Astrocyte (in vitro differentiated cells and primary cell): ENCODE measurements around the gene FRMD7. TPM values are rescaled to one million over a fixed set of nuclear protein-coding genes. Genes with fewer than 3 reads are reported as not detected.
"Not testable (repeated sequence)": the region's sequence is repeated elsewhere in the genome, so short reads cannot be mapped to it uniquely, and the experiment has no call there.

Source experiments
- DNase-seq: peaks from one replicate; pipeline ENCODE4 v3.0.0-alpha.2; 2010; ENCODE audit warnings: low read depth
- FAIRE-seq: peaks from 2 replicates; lab custom pipeline; 2011; peaks lifted over from hg19 to GRCh38; lab: Jason Lieb, UNC
- H2AFZ ChIP-seq: 2 replicates; pipeline ENCODE4 v1.6.0; 2012; ENCODE audit warnings: low read depth, low read length, inconsistent platforms
- H3K27ac ChIP-seq: 2 replicates; pipeline ENCODE4 v1.5.1; 2011; ENCODE audit warnings: low read depth, low read length, inconsistent platforms
- H3K27me3 ChIP-seq: 2 replicates; pipeline ENCODE4 v1.6.0; 2011; ENCODE audit warnings: low read length, inconsistent platforms; ENCODE audit not compliant: insufficient read depth
- H3K36me3 ChIP-seq: 2 replicates; pipeline ENCODE4 v1.5.1; 2011; ENCODE audit warnings: low read length, inconsistent platforms; ENCODE audit not compliant: insufficient read depth
- H3K4me1 ChIP-seq: 2 replicates; pipeline ENCODE4 v1.5.1; 2011; ENCODE audit warnings: low read length, inconsistent platforms; ENCODE audit not compliant: insufficient read depth
- H3K4me2 ChIP-seq: 2 replicates; pipeline ENCODE4 v1.6.0; 2012; ENCODE audit warnings: low read length, inconsistent platforms
- H3K4me3 ChIP-seq: 2 replicates; pipeline ENCODE4 v1.5.1; 2011; ENCODE audit warnings: low read depth, mild to moderate bottlenecking, low read length, inconsistent platforms; ENCODE audit not compliant: insufficient read depth
- H3K79me2 ChIP-seq: 2 replicates; pipeline ENCODE4 v1.6.0; 2012; ENCODE audit warnings: mild to moderate bottlenecking, low read length, inconsistent platforms; ENCODE audit not compliant: insufficient read depth
- H3K9ac ChIP-seq: 2 replicates; pipeline ENCODE4 v1.6.0; 2012; ENCODE audit warnings: mild to moderate bottlenecking, low read length, inconsistent platforms
- H3K9me3 ChIP-seq: 2 replicates; pipeline ENCODE4 v1.5.1; 2012; ENCODE audit warnings: low read depth, mild to moderate bottlenecking, low read length, inconsistent platforms; ENCODE audit not compliant: insufficient read depth
- H4K20me1 ChIP-seq: 2 replicates; pipeline ENCODE4 v1.6.0; 2012; ENCODE audit warnings: low read length, inconsistent platforms; ENCODE audit not compliant: insufficient read depth
- H3K27ac Mint-ChIP-seq: one replicate; pipeline ENCODE4 v1.8.0; 2021; ENCODE audit warnings: mild to moderate bottlenecking, mixed read lengths; ENCODE audit not compliant: unreplicated experiment
- H3K27me3 Mint-ChIP-seq: one replicate; pipeline ENCODE4 v1.8.0; 2021; ENCODE audit warnings: low read depth, mixed read lengths; ENCODE audit not compliant: unreplicated experiment
- H3K36me3 Mint-ChIP-seq: one replicate; pipeline ENCODE4 v1.8.0; 2021; ENCODE audit warnings: low read depth, mixed read lengths; ENCODE audit not compliant: unreplicated experiment
- H3K4me1 Mint-ChIP-seq: one replicate; pipeline ENCODE4 v1.8.0; 2021; ENCODE audit warnings: low read depth, mixed read lengths; ENCODE audit not compliant: unreplicated experiment
- H3K4me3 Mint-ChIP-seq: one replicate; pipeline ENCODE4 v1.8.0; 2021; ENCODE audit warnings: mild to moderate bottlenecking, moderate library complexity, mixed read lengths; ENCODE audit not compliant: unreplicated experiment
- H3K9me3 Mint-ChIP-seq: one replicate; pipeline ENCODE4 v1.8.0; 2021; ENCODE audit warnings: mild to moderate bottlenecking, mixed read lengths; ENCODE audit not compliant: unreplicated experiment
- CTCF ChIP-seq: IDR thresholded peaks from 2 replicates; pipeline ENCODE4 v1.5.1; 2011; ENCODE audit warnings: low read depth, mild to moderate bottlenecking, inconsistent platforms, low read length, moderate library complexity; ENCODE audit not compliant: insufficient read depth
- EZH2 ChIP-seq: IDR thresholded peaks from 2 replicates; pipeline ENCODE4 v1.6.1; 2012; ENCODE audit warnings: mild to moderate bottlenecking, low read length, inconsistent platforms; ENCODE audit not compliant: insufficient read depth
- total RNA-seq: library from RNA; stranded (reverse); gene quantifications from 2 replicates; pipeline ENCODE4 v1.2.1, GENCODE V29; 2021

The FRMD7 gene
- total RNA-seq, 1 donor from 2014 or later, result 0.09 TPM

DNA sequence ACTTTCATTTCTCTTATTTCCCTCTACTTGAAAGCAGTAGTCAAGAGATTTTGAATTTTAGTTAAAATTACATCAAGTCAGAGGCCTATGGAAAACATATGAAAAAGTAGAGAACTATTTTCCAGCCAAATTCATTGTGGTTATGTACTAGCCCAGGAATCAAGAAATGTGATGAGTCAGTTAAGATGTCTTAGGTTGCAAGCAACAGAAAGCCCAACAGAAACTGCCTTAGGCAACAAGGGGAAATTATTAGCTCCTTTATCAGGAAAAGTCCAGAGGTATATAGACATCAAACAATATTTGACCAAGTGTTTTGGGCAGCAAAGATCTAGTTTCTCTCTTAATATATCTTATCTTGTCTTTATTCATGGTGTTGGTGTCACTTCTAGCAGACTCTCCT is 37.8 kb upstream of the FRMD7 start:
- Mint-ChIP-seq H3K9me3 (no peaks in the 10 kb centered on the region), H3K27me3 (no peaks in the 10 kb centered on the region), H3K4me3 (no peak overlapping the region), H3K27ac (no peak overlapping the region), H3K36me3 (no peaks in the 10 kb centered on the region), H3K4me1 (no peaks in the 10 kb centered on the region)
- no peak overlapping the region for H3K9ac ChIP-seq
- no peaks in the 10 kb centered on the region for H3K9me3 ChIP-seq
- H3K27me3 ChIP-seq, result no peaks in the 10 kb centered on the region
- H3K79me2 ChIP-seq, result no peaks in the 10 kb centered on the region
- peak; percentile 60 for FAIRE-seq
- no peak for DNase-seq
- no peaks in the 10 kb centered on the region for H3K4me1 ChIP-seq
- H3K27ac ChIP-seq, result no peak overlapping the region
- no peak overlapping the region for H3K4me2 ChIP-seq
- no peak overlapping the region for H3K4me3 ChIP-seq
- TF ChIP-seq EZH2, result no peak
- TF ChIP-seq CTCF, result no peak
- no peaks in the 10 kb centered on the region for H4K20me1 ChIP-seq
- H3K36me3 ChIP-seq, result no peaks in the 10 kb centered on the region
- H2AFZ ChIP-seq, result no peak overlapping the region

DNA sequence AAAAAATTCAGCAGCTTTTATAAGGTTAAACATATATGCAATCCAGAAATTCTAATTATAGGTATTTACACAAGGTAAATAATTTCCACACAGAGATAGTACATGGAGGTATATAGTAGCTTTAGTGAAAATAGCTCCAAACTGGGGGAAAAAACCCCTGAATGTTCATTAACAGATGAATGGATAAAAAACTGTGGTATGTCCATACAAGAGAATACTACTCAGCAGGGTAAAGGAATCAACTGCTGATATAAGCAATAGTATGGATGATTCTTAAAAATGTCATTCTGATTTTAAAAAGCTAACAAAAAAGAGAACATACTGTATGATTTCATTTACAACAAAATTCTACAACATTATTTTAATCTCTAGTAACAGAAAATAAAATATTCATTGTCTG is 37.2 kb upstream of the FRMD7 start:
- H3K79me2 ChIP-seq, result no peaks in the 10 kb centered on the region
- no peak overlapping the region for H3K4me3 ChIP-seq
- no peak overlapping the region for H3K4me2 ChIP-seq
- no peak overlapping the region for H3K4me3 Mint-ChIP-seq
- no peaks in the 10 kb centered on the region for H3K27me3 Mint-ChIP-seq
- H3K9ac ChIP-seq, result no peak overlapping the region
- H3K36me3 ChIP-seq, result no peaks in the 10 kb centered on the region
- no peaks in the 10 kb centered on the region for H3K36me3 Mint-ChIP-seq
- no peaks in the 10 kb centered on the region for H3K9me3 ChIP-seq
- FAIRE-seq (no peak), DNase-seq (no peak)
- H3K9me3 Mint-ChIP-seq, result no peaks in the 10 kb centered on the region
- TF ChIP-seq CTCF (no peak), EZH2 (no peak)
- H4K20me1 ChIP-seq, result no peaks in the 10 kb centered on the region
- H3K27ac Mint-ChIP-seq, result no peak overlapping the region
- no peak overlapping the region for H2AFZ ChIP-seq
- H3K4me1 ChIP-seq, result no peaks in the 10 kb centered on the region
- no peaks in the 10 kb centered on the region for H3K4me1 Mint-ChIP-seq
- H3K27me3 ChIP-seq, result no peaks in the 10 kb centered on the region
- no peak overlapping the region for H3K27ac ChIP-seq

DNA sequence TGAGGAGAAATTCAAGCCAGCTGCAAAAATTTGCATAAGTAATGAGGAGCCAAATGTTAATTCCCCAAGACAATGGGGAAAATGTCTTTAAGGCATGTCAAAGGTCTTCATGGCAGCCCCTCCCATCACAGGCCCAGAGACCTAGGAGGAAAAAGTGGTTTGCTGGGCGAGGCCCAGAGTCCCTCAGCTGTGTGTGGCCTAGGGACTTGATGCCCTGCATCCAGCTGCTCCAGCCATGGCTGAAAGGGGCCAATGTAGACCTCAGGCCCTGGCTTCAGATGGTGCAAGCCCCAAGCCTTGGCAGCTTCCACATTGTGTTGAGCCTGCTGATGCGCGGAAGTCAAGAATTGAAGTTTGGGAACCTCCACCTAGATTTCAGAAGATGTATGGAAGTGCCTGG is 35.3 kb upstream of the FRMD7 start:
- H3K9me3 ChIP-seq, H3K36me3 ChIP-seq, H3K4me1 Mint-ChIP-seq, H3K27ac Mint-ChIP-seq, H3K9ac ChIP-seq, DNase-seq, H3K4me3 ChIP-seq, H3K27me3 ChIP-seq, H3K4me2 ChIP-seq, H4K20me1 ChIP-seq, H3K4me1 ChIP-seq, H2AFZ ChIP-seq, H3K4me3 Mint-ChIP-seq, H3K27me3 Mint-ChIP-seq, H3K36me3 Mint-ChIP-seq, H3K79me2 ChIP-seq, H3K27ac ChIP-seq, H3K9me3 Mint-ChIP-seq: not testable (repeated sequence)
- FAIRE-seq, result peak; percentile 88
